Stomach (tissue), 9 donors: Measurements from ENCODE around the gene NTN4. TPM values are rescaled to one million over a fixed set of nuclear protein-coding genes. Genes with fewer than 3 reads are reported as not detected.

ENCODE experiments used
- DNase-seq, 2 donors: peaks; one replicate each; pipeline versions ENCODE4 v3.0.0 to v3.0.0-alpha.2; 2013 to 2019
- H3K27ac ChIP-seq, 5 donors: fragments of 200-600 bp in 4 of 5; sonication (generic) in 4 of 5; one replicate each; pipeline ENCODE4 v1.5.1; 2013 to 2019; ENCODE audit warnings: mild to moderate bottlenecking in 1 of 5, moderate library complexity in 1 of 5
- H3K27me3 ChIP-seq, 3 donors: fragments of 200-600 bp; sonication (generic); one replicate each; pipeline ENCODE4 v1.5.1; 2017 to 2019; ENCODE audit warnings: mixed run types in 1 of 3
- H3K36me3 ChIP-seq, 4 donors: fragments of 200-600 bp; sonication (generic); 1 replicate in 3 of 4; 2 replicates in 1 of 4; pipeline ENCODE4 v1.5.1; 2016 to 2019
- H3K4me1 ChIP-seq, 4 donors: fragments of 200-600 bp; sonication (generic); one replicate each; pipeline ENCODE4 v1.5.1; 2016 to 2019
- H3K4me3 ChIP-seq, 4 donors: fragments of 200-600 bp; sonication (generic) in 3 of 4; one replicate each; pipeline ENCODE4 v1.5.1; 2016 to 2019; ENCODE audit warnings: mild to moderate bottlenecking in 1 of 4
- H3K9me3 ChIP-seq, 4 donors: fragments of 200-600 bp; sonication (generic); one replicate each; pipeline ENCODE4 v1.5.1; 2016 to 2019
- CTCF ChIP-seq, 7 experiments: fragments of 450-650 bp in 4 of 7; fragments of 200-600 bp in 3 of 7; sonication (generic) in 3 of 7; IDR thresholded peaks; one replicate each; pipeline ENCODE4 v1.5.1; 2016 to 2019; ENCODE audit warnings: antibody characterized with exemption in 7 of 7, control low read depth in 2 of 7, mild to moderate bottlenecking in 1 of 7
- EP300 ChIP-seq: sonication (generic); formaldehyde crosslinking; IDR thresholded peaks from one replicate; pipeline ENCODE4 v1.6.1; 2017; ENCODE audit warnings: antibody characterized with exemption
- POLR2A ChIP-seq, 4 donors: fragments of 450-650 bp; IDR thresholded peaks; one replicate each; pipeline ENCODE4 v1.6.1; 2016; ENCODE audit warnings: antibody characterized with exemption in 4 of 4, control low read depth in 2 of 4, mild to moderate bottlenecking in 1 of 4, moderate library complexity in 1 of 4
- POLR2AphosphoS5 ChIP-seq, 3 donors: sonication (generic); formaldehyde crosslinking; IDR thresholded peaks; one replicate each; pipeline ENCODE4 v1.6.1; 2016; ENCODE audit warnings: antibody characterized with exemption in 3 of 3
- WGBS, 5 donors: extraction: QIAGEN DNeasy Blood & Tissue Kit in 3 of 5; methylation state at CpG; one replicate each; pipeline versions ENCODE4 v1.1.5 to v1.1.7; 2013 to 2018; 5-methylcytosine and 5-hydroxymethylcytosine counted together
- intact Hi-C: fragments of 100-400 bp; cut with DNase I; formaldehyde crosslinking; loops from one replicate; pipeline ENCODE4 v1.15.1; 2023; ENCODE audit warnings: low total_unique reads
- polyA plus RNA-seq, 3 donors: library from polyadenylated mRNA; stranded (reverse); fragments of 200-250 nt; gene quantifications; one replicate each; pipeline ENCODE4 v1.2.3, GENCODE V29; 2013
- total RNA-seq, 5 donors: library from RNA; depleted of rRNA; stranded (reverse); fragments of >200 nt; gene quantifications; one replicate each; pipeline versions ENCODE4 v1.1.0 to v1.2.3, GENCODE V29; 2014 to 2016
- donor health status: healthy with polysubstance abuse.
- donor health status: Bipolar disorder and iron deficiency.
- donor health status: healthy.

The NTN4 gene
- total and polyA plus RNA-seq, 8 donors, result 10.5 to 110 (median 37.0) TPM

GRCh38 chr12:95637471-95638155 is 153.0 kb downstream of the NTN4 start:
- Histone ChIP-seq H3K27ac (no peak overlapping the region), H3K27me3 (no peaks in the 10 kb centered on the region), H3K9me3 (no peaks in the 10 kb centered on the region), H3K4me1 (peaks cover 4 to 35% (median 16%) of the 10 kb centered on the region in 4 donors), H3K4me3 (no peak overlapping the region), H3K36me3 (no peaks in the 10 kb centered on the region)
- 55 to 70% (median 63%) methylated on average over 8 of the region's 8 CpGs for WGBS, 5 donors
- intact Hi-C loops, result no loop called here
- peak in 1 of 2 donors; percentile 64 for DNase-seq
- TF ChIP-seq CTCF (IDR thresholded peaks at IDR 0.05) (no peak), POLR2AphosphoS5 (IDR thresholded peaks at IDR 0.05) (no peak), EP300 (no peak), POLR2A (IDR thresholded peaks at IDR 0.05) (no peak)

- Histone ChIP-seq H3K4me3 (no peak overlapping the region), H3K4me1 (peaks cover 4 to 35% (median 16%) of the 10 kb centered on the region in 4 donors), H3K9me3 (no peaks in the 10 kb centered on the region), H3K27ac (no peak overlapping the region), H3K36me3 (no peaks in the 10 kb centered on the region), H3K27me3 (no peaks in the 10 kb centered on the region)
- WGBS, 5 donors, result 80 to 92% (median 89%) methylated on average over 24 of the region's 24 CpGs
- TF ChIP-seq CTCF (IDR thresholded peaks at IDR 0.05) (no peak), EP300 (no peak), POLR2A (IDR thresholded peaks at IDR 0.05) (no peak), POLR2AphosphoS5 (IDR thresholded peaks at IDR 0.05) (no peak)
- intact Hi-C loops, result no loop called here
- no peak for DNase-seq
Observed at GRCh38 chr12:95637010-95637409, 153.6 kb downstream of the NTN4 start.

GRCh38 chr12:95634622-95635621 is 155.6 kb downstream of the NTN4 start:
- Histone ChIP-seq H3K27me3 (no peaks in the 10 kb centered on the region), H3K9me3 (no peaks in the 10 kb centered on the region), H3K36me3 (no peaks in the 10 kb centered on the region), H3K4me1 (peaks cover 4 to 35% (median 16%) of the 10 kb centered on the region in 4 donors), H3K4me3 (no peak overlapping the region), H3K27ac (peak overlapping the region; percentile 4 to 79 (median 59))
- TF ChIP-seq POLR2AphosphoS5 (IDR thresholded peaks at IDR 0.05) (peak in 2 of 3 donors; percentile 69 to 78), CTCF (IDR thresholded peaks at IDR 0.05) (no peak), EP300 (no peak)
- WGBS, 5 donors, result 58 to 72% (median 62%) methylated on average over 9 of the region's 9 CpGs
- DNase-seq, result peak; percentile 75 to 76
- intact Hi-C loops, result no loop called here

GRCh38 chr12:95633732-95634465 is 156.7 kb downstream of the NTN4 start:
- Histone ChIP-seq H3K4me1 (peaks cover 4 to 35% (median 16%) of the 10 kb centered on the region in 4 donors), H3K27me3 (no peaks in the 10 kb centered on the region), H3K9me3 (no peaks in the 10 kb centered on the region), H3K27ac (peak overlapping the region; percentile 38 to 79 (median 59)), H3K4me3 (no peak overlapping the region), H3K36me3 (no peaks in the 10 kb centered on the region)
- intact Hi-C loops, result no loop called here
- no peak for TF ChIP-seq EP300
- no peak for TF ChIP-seq POLR2A (IDR thresholded peaks at IDR 0.05)
- TF ChIP-seq CTCF (IDR thresholded peaks at IDR 0.05), result no peak
- TF ChIP-seq POLR2AphosphoS5 (IDR thresholded peaks at IDR 0.05), result peak in 1 of 3 donors; percentile 20
- DNase-seq, result peak in 1 of 2 donors; percentile 44
- 10 to 25% (median 13%) methylated on average over 5 of the region's 5 CpGs for WGBS, 5 donors
